Measurements from ENCODE around the gene CBX4.
"Not testable (repeated sequence)": the region's sequence is repeated elsewhere in the genome, so short reads cannot be mapped to it uniquely, and the experiment has no call there.

The CBX4 gene

DNA sequence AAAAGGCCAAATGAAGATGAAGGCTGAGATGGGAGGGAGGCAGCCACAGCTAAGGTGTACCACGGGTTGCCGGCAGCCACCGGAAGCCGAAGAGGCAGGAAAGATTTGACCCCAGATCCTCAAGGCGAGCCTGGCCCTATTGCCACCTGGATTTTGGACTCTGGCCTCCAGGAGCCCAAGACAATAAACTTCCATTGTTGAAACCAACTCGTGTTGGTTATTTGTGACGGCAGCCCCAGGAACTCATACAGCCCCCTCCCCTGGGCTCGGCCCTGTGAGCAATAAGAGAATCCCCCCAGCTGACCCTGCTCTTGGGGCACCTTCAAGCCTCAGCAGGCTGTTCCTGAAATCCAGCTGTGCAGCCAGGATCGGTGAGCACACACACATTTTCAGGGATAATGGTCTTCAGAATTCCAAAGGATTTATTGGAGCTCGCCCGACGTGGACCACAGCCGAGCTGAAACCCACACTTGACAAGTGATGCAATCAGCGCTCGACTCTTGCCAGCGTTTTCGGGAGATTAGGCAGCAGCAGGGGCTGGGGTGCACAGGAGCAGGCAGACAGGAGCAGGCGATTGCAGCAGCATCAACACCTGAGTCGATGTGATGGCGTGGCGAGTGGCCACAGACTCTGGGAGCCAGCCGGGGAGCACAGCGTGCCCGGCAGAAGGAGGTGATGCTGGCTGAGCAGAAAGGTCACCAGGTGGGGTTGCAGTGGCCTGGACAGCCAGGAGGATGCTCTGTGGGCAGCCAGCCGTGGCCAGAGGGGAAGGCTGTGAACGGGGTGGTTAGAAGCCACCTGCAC is 22.4 kb upstream of the CBX4 start:
- no peak overlapping the region for H3K4me3 ChIP-seq (replicated peaks; ENCODE audit: low read depth, low read length)
- DNase-seq (ENCODE audit: extremely low read depth, low read depth) = no peak
- TF ChIP-seq, protein P1, sequence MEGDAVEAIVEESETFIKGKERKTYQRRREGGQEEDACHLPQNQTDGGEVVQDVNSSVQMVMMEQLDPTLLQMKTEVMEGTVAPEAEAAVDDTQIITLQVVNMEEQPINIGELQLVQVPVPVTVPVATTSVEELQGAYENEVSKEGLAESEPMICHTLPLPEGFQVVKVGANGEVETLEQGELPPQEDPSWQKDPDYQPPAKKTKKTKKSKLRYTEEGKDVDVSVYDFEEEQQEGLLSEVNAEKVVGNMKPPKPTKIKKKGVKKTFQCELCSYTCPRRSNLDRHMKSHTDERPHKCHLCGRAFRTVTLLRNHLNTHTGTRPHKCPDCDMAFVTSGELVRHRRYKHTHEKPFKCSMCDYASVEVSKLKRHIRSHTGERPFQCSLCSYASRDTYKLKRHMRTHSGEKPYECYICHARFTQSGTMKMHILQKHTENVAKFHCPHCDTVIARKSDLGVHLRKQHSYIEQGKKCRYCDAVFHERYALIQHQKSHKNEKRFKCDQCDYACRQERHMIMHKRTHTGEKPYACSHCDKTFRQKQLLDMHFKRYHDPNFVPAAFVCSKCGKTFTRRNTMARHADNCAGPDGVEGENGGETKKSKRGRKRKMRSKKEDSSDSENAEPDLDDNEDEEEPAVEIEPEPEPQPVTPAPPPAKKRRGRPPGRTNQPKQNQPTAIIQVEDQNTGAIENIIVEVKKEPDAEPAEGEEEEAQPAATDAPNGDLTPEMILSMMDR (IDR thresholded peaks at IDR 0.05; ENCODE audit: low read depth, low read length, missing control alignments) = no peak

DNA sequence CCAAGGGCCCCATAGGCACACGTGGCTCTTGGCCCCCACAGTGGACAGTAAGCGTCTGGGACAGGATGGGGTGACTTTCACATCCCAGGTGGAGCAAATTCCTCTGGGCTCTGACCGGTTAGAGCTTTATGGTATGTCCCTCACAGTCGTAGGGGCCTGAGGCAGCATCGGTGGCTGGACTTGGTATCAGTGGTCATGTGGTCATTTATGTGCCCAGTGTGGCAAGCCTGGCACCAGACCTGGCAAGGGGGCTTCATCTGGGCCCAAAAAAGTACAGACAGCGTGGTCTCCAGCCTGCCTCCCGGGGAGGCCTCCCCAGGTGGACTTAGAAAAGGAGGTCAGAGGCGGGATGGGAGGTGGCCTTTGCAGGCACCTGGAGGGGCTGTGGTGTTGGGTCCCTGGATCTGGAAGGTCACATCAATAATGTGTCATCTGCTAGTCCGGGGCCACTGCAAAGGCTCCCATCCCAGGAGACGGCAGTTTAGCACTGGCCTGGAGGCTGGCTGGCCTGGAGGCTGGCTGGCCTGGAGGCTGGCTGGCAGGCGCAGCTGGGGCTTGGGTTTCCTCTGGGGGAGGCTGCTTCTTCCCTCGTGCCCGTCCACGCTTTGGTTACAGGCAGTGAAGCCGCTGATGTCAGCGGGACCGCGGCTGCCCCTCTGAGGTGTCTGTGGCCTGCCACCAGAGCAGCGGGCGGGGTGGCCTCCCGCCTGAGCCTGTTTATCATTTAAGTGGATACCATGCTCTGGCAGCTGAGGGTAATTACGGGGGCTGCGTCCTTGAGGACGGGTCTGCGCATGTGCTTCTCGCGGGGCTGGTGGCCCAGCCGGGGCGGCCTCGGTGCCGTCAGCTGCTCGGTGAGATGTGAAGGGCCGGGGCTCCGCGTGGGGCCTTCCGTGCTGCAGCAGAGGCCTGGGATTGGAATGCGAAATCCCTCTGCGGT is 20.7 kb upstream of the CBX4 start:
- no peak for DNase-seq (ENCODE audit: extremely low read depth, low read depth)
- H3K4me3 ChIP-seq (replicated peaks; ENCODE audit: low read depth, low read length) = no peak overlapping the region
- TF ChIP-seq, protein P1 (IDR thresholded peaks at IDR 0.05; ENCODE audit: low read depth, low read length, missing control alignments) = no peak

DNA sequence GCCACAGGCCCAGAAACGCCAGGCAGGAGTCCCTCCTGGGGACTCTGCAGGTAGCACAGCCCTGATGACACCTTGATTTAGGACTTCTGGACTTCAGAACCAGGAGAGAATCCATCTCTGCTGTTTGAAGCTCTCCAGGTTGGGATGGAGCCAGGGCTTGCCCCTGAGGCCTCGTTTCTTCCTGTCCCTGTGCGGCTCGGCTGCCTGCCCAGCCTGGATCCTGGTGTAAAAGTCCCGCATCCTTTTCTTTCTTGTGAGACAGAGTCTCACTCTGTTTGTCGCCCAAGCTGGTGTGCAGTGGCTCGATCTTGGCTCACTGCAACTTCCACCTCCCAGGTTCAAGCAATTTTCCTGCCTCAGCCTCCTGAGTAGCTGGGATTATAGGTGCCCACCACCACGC is 17.9 kb upstream of the CBX4 start:
- DNase-seq (ENCODE audit: extremely low read depth, low read depth) = no peak
- TF ChIP-seq, protein P1 (IDR thresholded peaks at IDR 0.05; ENCODE audit: low read depth, low read length, missing control alignments) = no peak
- H3K4me3 ChIP-seq (replicated peaks; ENCODE audit: low read depth, low read length) = no peak overlapping the region

DNA sequence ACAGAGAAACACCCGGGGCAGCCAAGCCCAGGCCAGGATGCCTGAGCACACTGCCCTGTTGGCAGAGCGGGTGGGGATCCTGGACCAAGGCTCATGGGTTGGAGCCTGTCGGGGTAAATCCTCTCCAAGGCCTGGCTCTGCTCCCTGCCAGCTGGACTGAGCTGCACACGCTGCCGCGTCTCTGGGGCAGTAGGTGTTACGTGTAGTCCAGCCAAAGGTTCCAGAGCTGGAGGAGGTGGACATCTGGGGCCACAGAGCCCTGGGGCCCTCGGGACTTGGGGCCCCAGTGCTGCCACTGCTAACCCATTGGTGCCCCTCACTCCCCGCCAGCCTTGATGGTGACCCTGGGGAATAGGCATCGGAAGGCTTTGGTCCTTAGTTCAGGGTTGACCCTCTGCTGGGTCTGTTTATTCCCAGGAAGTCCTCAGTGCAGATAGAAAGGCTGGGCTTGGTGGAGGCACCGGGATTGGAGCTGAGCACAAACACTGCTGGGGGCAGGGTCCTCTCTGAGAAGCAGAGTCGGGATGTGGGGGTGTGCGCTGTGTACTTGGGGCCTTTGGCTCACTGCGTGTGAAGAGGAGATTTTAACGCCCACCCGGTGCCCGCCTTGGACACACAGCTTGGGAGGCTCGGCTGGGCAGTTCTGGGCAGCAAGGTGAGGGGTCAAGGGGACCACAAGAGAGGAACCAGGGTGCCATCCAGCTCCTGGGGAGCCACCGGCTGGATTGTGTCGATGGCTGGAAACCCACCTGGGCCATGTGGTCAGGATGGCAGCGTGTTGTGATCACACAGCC is 16.3 kb upstream of the CBX4 start:
- H3K4me3 ChIP-seq (replicated peaks; ENCODE audit: low read depth, low read length) = no peak overlapping the region
- TF ChIP-seq, protein P1 (IDR thresholded peaks at IDR 0.05; ENCODE audit: low read depth, low read length, missing control alignments) = no peak
- no peak for DNase-seq (ENCODE audit: extremely low read depth, low read depth)

DNA sequence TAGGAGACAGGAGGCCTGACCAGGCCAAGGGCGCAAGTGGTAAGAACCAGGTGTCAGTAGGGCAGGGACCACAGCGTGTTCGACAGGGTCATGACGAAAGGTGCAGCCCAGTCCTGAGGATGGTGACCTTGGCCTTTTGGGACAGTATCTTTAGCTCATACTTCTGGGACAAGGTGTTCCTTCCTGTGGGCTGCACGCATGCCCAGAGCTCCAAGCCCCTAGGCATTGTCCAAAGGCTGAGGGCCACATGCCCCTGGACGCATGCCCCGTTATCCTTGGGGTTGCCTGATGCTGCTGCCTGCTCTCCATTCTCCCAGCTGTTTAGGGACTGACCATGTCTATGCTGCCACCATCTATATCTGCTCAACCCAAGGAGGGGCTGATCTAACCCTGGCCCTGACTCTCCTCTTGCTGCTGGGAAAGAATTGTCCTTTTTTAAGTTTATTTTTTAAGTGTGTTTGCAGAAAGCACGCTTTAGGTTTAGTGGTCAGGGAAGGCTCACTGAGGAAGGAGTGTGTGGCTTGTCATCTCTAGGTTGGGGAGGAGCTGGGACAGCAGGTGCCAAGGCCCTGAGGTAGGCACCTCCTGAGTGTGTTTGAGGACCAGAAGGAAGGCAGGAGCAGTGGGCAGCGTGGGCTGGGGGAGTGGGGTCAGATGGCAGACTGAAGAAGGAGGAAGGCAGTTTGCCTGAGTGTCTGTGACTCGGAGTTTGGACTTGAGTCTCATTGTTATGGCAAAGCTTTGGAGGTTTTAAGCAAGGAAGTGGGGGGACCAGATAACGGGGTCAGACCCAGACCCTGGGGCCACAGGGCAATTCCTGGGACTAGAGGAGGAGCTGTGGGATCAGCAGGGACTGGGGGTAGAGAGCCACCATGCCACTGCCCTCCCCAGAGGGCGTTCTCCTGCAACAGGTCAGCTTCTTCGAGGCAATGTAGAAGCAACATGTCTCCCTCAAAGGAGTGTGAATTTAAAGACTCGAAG is 15.1 kb upstream of the CBX4 start:
- no peak overlapping the region for H3K4me3 ChIP-seq (replicated peaks; ENCODE audit: low read depth, low read length)
- no peak for DNase-seq (ENCODE audit: extremely low read depth, low read depth)
- TF ChIP-seq, protein P1 (IDR thresholded peaks at IDR 0.05; ENCODE audit: low read depth, low read length, missing control alignments) = no peak

DNA sequence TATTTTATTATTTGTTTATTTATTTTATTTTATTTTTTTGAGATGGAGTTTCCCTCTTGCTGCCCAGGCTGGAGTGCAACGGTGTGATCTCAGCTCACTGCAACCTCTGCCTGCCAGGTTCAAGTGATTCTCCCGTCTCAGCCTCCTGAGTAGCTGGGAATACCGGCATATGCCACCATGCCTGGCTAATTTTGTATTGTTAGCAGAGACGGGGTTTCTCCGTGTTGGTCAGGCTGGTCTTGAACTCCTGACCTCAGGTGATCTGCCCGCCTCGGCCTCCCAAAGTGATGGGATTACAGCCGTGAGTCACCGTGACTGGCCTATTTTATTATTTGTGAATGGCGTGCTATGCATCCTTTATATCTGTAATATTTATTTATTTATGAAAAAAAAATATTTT is 13.9 kb upstream of the CBX4 start:
- not testable (repeated sequence) for H3K4me3 ChIP-seq (replicated peaks; ENCODE audit: low read depth, low read length); DNase-seq (ENCODE audit: extremely low read depth, low read depth)

All from HFF-Myc (cell line).